Hematopoietic multipotent progenitor cell treated with erythropoietin and hydrocortisone succinate and interleukin-3 and kit ligand, for 8 days (in vitro differentiated cells): ENCODE data around the gene AGAP3.

Experiments
- DNase-seq: peaks from one replicate; pipeline ENCODE4 v3.0.0-alpha.2; 2015

The AGAP3 gene

DNA sequence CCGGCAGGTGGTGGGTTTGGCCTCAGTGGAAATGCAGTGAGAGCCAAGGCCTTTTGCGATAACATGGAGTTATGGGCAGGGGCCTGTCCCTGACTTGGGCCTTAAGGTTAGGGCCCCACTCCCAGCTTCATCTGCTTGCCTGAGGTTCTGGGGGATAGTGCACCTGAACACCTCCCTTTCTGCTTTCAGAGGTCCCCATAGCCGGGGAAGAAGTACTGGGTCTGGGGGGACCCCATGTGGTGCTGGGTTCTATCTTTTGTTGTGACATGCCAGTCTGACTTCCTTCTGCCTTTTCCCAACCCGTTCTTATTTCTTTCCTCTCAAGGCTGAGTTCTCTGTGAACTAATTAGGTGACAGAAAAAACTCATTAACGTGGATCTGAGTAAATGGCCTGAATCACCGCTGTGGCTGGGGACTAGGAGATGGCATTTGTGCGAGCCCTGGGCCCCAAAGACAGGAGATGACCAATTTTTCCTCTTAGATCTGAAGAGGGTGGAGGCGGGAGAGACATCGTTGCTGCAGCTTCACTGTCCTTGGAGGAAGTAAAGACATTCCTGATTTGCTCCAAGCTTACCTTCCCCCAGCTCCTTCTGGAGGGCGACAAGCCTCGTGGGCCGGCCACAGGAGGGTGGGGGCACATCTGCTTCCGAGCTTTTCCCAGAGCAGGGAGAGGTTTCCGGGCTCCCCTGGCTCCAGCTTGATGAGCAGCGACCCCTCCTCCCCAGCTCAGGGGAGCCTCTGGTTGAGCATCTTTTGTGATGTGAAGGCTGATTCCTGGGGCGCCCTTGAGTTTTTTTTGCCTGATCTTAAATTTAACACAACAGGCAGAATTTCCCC, 2.0 kb downstream of the AGAP3 start:
- DNase-seq, result no peak

DNA sequence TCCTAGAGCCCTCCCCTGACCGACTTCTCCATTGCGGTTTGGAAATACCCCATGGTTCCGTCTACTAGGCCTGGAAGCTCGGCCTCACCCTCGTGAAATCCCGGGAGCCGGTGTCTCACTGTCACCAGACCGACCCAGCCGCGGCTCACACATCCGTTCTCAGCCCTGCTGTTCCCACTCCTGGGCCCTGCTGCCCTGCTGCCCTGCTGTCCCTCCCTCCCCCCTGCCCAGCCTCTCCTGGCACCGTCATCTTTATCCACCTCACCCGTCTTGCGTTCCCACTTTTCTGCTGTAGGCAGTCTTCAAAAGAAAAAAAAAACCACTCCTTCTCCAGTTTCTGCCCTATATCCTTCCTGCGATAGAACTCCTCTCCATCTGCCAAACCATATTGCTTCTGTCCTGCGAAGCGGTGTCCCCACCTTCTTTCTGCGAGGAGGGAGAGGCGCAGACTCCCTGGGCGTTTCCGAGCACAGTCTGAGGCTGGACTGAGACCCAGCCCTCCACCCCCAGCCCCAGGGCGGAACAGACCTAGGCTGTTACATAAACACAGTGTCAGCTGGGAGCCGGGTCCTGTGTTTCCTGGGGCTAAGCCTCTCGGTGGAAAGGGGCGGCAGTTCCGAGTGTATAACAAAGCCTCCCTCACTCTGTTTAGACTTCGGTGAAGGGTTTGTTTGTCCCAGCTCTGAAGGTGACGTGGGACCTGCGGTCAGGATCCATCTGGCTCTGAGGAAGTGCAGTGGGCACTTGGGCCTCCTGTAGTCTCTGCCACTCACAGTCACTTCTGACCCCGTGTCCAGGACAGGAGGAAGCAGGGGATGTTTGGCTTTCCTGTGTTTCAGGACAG, 2.8 kb downstream of the AGAP3 start:
- DNase-seq, result peak; percentile 62

DNA sequence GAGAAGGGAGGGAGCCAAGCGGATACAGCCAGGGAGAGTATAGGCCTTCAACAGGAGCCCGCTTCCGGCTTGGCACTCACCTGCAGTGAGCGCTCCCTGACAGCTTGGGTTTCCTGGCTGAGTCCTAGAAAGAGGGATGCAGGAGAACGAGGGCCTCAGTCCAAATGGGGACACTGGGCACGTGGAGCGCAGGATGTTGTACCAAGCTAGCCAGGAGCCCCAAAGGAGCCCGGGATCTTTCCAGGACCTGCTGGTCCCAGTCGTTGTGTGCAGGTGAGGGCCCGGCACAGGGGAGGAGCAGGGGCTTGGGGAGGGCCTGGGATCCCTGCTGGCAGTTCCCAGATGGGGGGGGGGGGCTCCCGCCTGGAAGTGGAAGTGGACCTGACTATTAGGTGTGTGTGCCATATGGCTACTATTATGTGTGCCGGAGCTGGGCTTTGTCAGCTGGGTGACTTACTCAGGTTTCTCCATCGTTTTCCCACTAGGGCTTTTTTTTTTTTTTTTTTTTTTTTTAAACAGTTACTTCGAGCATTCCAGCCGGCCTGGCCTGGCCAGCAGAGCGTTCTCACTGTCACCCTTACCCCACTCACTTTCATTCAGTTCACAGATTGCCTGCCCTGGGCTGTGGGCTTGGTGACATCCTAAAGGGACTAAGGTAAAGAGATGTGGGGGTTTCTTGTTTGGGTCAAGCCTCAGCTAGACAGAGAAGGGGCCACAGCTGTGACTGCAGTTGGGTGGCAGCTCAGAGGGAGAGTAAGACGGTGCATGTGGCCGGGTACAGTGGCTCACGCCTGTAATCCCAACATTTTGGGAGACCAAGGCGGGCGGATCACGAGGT, 3.8 kb downstream of the AGAP3 start:
- no peak for DNase-seq

DNA sequence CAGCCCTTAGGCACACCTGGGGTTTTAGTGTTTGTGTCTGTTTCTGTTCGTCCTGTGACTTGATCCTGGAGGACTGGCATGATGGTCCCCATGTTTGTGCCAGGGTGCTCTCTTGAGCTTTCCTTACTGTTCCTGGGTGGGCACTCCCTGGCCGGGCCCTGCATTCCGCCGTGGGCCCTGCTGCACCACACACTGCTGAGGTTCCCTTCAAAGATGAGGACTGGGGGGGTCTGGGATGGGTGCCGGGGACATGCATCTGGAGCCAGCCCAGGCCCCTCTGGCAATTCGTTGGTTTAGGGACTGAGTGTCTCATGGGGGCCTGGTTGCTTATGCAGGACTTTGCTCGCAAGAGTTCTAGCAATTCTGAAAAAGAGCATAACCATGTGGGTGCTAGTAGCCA, 4.7 kb downstream of the AGAP3 start:
- DNase-seq, result no peak

DNA sequence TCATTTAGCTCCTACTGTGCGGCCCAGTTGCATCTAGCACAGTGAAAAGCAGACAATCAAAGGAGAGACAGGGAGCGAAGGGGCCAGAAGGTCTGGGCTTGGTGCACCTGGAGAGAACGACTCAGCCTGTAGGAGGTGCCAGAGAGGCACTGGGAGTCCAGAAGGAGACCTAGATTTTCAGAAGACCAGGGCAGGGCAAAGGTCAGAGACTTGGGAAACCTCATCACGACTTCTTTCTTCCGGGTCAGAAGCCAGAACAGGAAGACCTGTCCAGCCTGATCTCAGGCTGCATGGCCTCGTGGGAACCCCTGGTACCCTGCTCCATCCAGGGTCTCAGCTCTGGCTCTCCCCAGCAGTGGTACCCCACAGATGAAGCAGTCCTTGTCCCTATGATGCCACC, 5.2 kb downstream of the AGAP3 start:
- DNase-seq, result peak; percentile 41

DNA sequence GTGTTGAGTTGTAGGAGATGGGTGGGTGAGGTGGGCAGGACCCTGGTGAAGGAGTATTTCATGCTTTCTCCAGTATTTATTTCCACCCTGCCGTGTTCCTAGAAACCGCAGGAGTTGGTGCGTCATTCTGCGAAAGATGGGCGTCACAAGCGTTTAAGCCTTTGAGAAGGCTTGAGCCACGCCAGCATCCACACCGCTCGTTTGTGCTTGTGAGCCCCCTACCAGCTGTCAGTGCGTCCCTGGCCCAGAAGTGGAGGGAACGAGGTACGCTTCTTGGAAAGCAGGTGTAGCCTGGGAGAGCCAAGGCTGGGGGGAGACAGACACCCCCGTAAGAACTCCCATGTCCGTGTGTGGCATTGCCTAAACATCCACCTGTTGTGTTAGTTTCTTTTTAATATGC, 5.7 kb downstream of the AGAP3 start:
- no peak for DNase-seq

DNA sequence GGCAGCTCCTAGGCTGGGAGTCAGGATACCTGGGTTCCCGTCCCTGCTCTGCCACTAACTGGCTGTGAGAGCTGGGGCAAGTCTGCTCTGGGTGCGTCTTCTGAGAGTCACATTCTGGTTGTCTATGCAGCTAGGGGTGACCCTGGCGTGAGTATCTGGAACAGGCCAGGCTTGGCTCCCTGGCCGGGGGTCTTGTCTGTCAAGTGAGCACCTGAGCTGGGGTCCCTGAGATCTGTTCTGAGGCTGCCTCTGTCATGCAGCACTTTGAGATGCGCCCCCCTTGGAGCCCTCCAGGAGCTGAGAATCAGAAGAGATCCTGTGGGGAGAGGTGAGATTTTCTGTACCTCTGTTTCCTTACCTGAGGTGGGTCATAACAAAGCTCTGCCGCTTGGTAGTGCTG, 7.5 kb downstream of the AGAP3 start:
- no peak for DNase-seq

DNA sequence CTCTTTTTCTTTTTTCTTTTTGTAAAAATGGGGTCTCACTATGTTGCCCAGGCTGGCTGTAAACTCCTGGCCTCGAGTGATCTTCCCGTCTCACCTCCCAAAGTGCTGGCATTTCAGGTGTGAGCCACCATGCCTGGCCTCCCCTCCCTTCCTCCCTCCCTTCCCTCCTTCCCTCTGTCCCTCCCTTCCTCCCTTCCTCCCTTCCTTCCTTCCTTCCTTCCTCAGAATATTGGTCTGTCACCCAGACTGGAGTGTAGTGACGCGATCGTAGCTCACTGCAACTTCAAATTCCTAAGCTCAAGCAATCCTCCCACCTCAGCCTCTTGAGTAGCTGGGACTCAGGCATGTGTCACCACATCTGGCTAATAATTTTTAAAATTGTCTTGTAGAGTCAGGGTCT, 8.4 kb downstream of the AGAP3 start:
- no peak for DNase-seq

DNA sequence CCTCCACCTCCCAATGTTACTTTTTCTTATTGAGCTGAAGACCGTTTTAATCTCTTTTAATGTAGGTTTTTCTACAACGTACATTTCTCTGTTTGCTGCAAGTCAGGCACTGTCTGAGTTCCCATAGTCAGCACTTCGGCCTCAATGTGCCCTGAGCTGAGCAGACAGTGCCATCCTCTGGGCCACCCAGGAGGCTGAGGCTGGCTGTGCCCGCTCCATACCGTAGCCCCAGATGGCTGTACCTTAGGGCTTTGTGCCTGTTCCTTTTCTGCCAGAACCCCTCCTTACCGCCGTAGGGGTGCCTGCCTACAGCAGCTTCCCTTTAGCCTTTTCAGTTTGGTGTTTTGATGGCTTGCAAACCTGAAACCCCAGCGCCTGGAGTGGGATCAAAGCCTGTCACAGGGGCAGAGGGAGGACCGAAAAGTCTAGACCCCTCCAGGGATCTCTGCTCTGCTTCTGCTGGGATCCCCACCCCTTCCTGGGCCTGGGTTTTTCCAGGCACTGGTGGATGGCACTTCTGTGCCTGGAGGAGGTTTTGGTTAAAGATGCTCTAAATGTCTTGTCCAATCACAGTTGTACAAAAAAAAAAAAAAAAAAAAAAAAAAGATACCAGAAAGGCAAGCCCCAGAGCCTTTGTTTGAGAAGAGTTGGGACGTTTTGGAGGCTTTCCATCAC, 9.0 kb downstream of the AGAP3 start:
- DNase-seq, result no peak

DNA sequence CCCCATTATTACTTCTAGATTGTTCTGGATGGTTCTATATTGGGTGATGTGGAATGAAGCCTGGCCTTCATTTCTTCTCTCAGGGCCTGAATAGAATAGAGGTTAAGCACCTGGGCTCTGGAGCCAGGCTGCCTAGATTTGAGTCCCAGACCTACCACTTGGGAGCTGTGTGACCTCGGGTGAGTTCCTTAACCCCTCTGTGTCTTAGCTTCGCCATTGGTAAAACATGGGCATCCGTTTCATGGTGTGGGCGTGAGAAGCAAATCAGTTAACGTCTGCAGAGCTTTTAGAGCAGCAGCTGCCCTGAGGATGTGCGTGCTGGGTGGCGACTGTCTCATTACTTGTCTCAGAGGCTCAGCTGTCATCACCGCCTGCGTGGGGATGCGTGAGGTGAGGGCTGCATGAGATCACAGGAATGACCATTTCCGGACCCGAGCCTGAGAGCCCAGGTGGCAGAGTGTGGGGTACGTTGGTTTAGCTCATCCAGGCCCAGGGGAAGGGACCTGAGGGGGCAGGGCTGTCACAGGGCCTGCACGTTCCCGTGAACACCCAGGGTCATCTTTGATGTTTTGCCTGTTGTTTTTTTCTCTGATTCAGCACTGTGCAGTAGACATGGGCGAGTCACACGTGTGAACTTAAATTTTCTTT, 9.7 kb downstream of the AGAP3 start:
- DNase-seq, result no peak

DNA sequence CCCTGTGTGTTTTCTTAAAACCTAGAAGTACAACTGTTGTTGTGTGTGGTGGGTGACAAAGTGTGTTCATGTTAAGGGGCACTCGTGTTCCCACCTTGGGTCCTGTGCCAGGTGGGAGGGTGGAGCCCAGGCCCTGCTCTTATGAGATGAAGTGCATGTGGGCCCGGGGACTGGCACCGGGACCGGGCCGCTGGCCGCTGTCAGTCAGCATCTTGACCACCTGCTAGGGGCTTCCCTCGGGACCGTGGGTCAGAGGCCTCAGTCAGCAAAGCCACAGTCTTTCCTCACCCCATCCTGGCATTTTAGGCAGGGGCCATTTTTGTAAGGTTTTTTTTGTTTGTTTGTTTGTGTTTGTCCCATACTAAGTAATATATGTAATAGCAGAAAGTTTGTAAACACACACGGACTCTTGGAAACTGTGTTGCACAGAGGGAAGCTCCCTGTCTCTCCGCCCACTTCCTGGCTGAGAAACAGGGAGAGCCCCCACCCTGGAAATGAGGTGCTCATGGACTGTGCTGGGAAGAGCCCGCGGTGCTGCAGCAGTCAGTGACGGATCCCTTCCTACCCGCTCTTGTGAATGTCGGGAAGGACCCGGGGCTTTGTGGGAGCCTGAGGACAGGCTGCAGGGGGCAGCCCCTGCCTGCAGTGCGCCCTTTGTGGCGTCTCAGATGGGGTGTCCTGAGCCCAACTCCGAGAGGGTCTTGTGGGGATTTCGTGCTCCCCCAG, 13.4 kb downstream of the AGAP3 start:
- DNase-seq, result no peak

DNA sequence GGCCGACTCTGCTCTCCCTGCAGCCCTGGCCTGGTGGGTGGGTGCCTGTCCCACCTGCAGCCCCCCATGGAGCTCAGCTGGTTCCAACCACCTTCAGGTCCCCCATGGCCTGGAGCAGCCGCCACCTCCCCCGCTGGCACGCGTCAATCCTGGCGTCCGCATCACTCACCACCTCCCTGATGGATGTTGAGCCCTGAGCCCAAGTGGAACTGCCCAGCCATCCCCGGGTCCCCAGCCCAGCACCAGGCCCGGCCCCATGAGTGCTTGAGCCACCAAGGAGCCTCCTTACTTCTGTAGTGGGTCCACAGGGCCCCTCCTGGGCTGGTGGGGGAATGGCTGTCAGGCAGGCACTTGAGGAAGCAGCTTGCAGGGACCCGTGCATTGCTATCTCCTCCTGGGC, 14.6 kb downstream of the AGAP3 start:
- DNase-seq, result no peak

DNA sequence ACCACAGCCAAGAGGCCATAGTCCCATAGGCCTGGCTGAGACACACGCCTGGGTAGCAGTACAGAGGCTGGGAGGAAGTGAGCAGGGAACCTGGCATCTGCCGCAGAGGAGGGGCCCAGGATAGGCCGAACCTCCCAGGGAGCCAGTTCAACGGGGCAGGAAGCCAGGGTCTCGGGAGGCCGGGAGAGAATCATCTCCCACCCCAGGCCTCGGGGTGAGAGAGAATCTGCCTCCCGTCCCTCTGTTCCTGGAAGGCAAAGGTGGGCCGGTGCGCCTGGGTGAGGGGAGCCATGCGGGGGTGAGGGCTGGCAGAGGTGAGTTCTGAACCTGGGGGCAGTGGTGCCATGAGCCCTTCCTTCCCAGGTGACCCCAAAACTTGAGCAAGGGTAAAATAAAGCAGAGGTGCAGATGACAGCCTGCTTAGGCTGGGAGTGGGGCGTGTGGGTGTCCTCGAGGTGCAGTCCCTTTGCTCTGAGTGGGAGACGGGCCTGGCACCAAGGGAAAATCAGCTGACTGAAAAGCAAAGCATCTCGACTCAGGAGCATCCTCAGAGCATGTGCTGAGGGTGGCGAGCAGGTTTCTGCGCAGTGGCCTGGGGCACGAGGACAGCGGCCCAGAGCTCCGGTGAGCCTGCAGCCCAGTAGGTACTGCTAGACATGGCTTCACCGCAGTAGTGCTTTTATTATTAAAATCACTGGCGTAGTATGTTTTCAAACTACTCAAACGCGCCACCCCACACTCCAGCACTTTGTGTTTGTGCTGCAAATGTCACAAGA, 15.5 kb downstream of the AGAP3 start:
- DNase-seq, result no peak

DNA sequence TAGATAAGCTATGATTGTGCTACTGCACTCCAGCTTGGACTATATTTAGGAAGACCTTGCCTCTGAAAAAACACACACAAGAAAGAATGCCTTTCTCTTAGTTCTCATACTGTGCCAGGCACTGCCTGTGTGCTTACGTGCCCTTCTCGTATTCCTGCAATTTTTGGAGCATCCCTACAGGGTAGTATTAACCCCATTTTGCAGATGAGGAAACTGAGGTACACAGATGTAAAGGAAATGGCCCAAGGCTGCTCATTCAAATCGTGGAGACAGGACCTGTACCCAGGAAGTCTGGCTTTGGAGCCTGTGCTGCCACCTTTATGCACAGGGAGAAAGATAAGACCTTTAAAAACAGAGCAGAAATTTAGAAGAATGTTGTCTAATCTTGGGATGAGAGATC, 16.7 kb downstream of the AGAP3 start:
- no peak for DNase-seq

DNA sequence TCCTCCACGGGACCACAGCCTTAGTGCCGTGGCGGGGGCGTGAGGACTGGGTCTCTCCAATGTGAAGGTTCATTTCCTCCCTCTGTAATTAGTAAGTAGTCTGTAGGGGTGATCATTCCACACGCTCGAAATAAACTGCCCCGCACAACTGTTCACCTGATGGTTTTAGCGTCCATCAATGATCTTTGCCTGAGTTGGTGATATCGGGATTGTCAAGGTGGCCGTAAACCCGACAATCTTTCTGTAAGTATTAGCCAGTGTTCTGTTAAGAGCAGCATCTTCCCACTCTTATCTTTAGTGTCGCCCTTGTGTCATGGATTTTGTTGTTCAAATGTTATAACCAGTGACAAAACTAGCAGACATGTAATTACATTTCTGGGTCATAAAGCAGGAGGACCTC, 17.7 kb downstream of the AGAP3 start:
- DNase-seq, result no peak

DNA sequence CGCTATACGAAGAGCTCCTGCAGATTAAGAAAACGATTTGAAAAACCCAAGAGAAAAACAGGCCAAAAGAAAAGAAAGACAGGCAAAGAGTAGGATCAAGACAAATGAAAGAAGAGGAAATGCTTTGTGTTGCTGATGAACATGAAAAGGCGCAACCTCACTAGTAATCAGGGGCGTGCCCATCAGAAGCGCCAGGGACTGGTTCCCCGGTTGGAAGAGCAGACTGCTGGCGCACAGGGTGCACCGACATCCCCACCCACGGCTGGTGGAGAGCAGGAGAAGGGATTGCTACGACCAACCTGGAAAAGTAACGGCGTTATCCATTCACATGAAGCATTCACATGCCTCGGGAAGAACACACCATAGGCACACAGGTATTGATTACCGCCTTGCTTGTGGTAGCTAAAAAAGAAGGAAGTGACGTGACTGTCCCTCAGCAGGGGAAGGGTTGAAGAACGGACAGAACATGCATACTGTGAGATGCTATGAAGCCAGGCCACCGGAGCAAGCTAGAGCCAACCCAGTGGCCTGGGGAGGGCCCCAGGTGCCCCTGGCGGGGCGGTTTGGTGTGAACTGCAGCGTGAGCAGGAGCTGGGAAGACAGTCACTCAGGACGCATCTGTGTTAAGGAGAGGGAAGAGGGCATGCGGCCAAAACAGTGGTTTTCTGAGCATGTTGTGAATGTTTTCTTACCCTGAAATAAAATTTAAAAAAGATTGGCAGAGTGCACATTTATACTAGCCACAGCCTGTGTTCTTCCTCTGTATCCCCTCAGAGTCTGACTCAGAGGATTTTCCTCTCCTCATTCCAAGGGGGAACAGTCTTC, 18.3 kb downstream of the AGAP3 start:
- no peak for DNase-seq

DNA sequence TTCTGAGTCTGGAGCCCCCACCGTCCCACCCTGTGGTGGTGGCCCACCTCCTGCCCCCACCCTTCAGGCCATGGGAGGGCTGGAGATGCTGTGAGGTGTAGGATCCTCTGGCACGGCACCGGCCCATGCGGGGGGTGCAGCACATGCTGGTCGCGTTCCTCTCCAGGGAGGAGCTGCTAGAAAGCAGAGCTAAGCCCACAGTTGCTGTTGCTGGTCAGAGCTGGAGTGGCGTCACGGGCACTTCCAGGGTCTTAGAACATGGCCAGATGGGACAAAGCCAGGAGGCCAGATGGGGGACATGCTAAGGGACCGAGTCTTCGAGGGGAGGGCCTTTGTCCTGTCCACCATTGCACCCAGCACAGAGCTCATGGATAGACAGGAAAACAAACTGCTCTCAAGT, 21.6 kb downstream of the AGAP3 start:
- no peak for DNase-seq

DNA sequence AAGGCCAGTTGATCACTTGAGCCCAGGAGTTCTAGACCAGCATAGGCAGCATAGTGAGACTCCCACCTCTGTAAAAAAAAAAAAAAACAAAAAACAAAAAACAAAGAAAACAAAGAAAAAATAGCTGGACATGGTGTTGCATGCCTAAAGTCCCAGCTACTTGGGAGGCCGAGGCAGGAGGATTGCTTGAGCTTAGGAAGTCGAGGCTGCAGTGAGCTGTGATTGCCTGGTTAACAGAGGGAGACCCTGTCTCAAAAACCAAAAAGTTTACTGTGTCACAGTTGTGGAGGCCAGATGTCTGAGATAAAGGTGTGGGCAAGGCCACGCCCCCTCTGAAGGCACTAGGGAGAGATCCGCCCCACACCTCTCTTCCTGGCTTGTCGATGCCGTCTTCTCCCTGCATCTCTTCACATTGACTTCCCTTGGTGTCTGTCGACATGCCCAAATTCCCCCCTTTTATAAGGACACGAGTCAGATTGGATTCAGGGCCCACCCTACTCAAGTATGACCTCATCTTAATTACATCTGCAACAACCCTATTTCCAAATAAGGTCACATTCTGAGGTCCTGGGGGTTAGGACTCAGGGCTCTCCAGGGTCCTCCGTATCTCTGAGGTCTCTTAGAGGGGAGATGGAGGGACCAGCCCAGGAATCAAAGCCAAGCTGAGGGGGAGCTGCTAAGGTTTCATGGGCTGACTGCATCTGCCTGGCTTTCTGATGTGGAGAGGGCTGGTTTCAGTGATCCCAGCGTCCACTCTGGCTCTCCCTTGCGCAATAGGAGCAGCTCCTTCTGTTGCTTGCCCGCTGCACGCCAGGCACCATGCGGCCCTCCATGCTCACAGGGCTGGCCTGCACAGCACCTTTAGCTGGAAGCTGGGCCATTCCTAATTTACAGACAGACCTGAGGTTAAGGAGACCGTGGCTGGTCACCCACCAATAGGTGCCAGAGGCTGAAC, 23.1 kb downstream of the AGAP3 start:
- DNase-seq, result no peak
